ENCODE results near the gene GJB5.

Gene GJB5

GRCh38 chr1:34746785-34747637 lies 7.8 kb upstream of the GJB5 start:
- TF ChIP-seq CTCF (IDR thresholded peaks at IDR 0.05; ENCODE audit: insufficient read depth, low read length, poor library complexity, severe bottlenecking) (no peak), EZH2phosphoT487 (conservative IDR thresholded peaks at IDR 0.05; ENCODE audit: low read length) (no peak)
- no peak overlapping the region for H3K4me3 ChIP-seq (ENCODE audit: insufficient read depth, low read length, poor library complexity, severe bottlenecking)
- H3K27ac ChIP-seq (ENCODE audit: low read depth, low read length), result no peak overlapping the region
- no peaks in the 10 kb centered on the region for H3K36me3 ChIP-seq (ENCODE audit: low read length)
- H3K4me2 ChIP-seq (ENCODE audit: low read depth, low read length, poor library complexity, severe bottlenecking), result no peak overlapping the region
- H3K9me3 ChIP-seq (ENCODE audit: insufficient read depth, low read length), result no peaks in the 10 kb centered on the region
- no peaks in the 10 kb centered on the region for H3K9me2 ChIP-seq (replicated peaks; ENCODE audit: insufficient read depth, low read length)
- no peaks in the 10 kb centered on the region for H4K20me1 ChIP-seq (ENCODE audit: low read depth, low read length)
- H2AFZ ChIP-seq (ENCODE audit: low read depth, low read length, severe bottlenecking), result no peak overlapping the region
- H3K27me3 ChIP-seq (ENCODE audit: low read length), result no peaks in the 10 kb centered on the region
- no peak overlapping the region for H3K9ac ChIP-seq (ENCODE audit: low read length)
- no peaks in the 10 kb centered on the region for H3K79me2 ChIP-seq (ENCODE audit: insufficient read depth, low read length)
- no peaks in the 10 kb centered on the region for H3F3A ChIP-seq (ENCODE audit: insufficient read depth)

- Histone ChIP-seq H3K9me2 (replicated peaks; ENCODE audit: insufficient read depth, low read length) (no peaks in the 10 kb centered on the region), H2AFZ (ENCODE audit: low read depth, low read length, severe bottlenecking) (no peak overlapping the region), H3K27ac (ENCODE audit: low read depth, low read length) (no peak overlapping the region), H4K20me1 (ENCODE audit: low read depth, low read length) (no peaks in the 10 kb centered on the region), H3K4me3 (ENCODE audit: insufficient read depth, low read length, poor library complexity, severe bottlenecking) (no peak overlapping the region), H3K9ac (ENCODE audit: low read length) (no peak overlapping the region), H3K27me3 (ENCODE audit: low read length) (no peaks in the 10 kb centered on the region), H3K79me2 (ENCODE audit: insufficient read depth, low read length) (no peaks in the 10 kb centered on the region), H3K9me3 (ENCODE audit: insufficient read depth, low read length) (no peaks in the 10 kb centered on the region), H3K4me2 (ENCODE audit: low read depth, low read length, poor library complexity, severe bottlenecking) (no peak overlapping the region), H3K36me3 (ENCODE audit: low read length) (no peaks in the 10 kb centered on the region), H3F3A (ENCODE audit: insufficient read depth) (no peaks in the 10 kb centered on the region)
- TF ChIP-seq EZH2phosphoT487 (conservative IDR thresholded peaks at IDR 0.05; ENCODE audit: low read length), result no peak
- no peak for TF ChIP-seq CTCF (IDR thresholded peaks at IDR 0.05; ENCODE audit: insufficient read depth, low read length, poor library complexity, severe bottlenecking)
Measured at GRCh38 chr1:34747638-34747941, 7.3 kb upstream of the GJB5 start.

GRCh38 chr1:34749992-34750391 lies 4.9 kb upstream of the GJB5 start:
- TF ChIP-seq CTCF (IDR thresholded peaks at IDR 0.05; ENCODE audit: insufficient read depth, low read length, poor library complexity, severe bottlenecking), result no peak
- TF ChIP-seq EZH2phosphoT487 (conservative IDR thresholded peaks at IDR 0.05; ENCODE audit: low read length), result no peak
- H4K20me1 ChIP-seq (ENCODE audit: low read depth, low read length), result no peaks in the 10 kb centered on the region
- H3K4me2 ChIP-seq (ENCODE audit: low read depth, low read length, poor library complexity, severe bottlenecking), result no peak overlapping the region
- no peaks in the 10 kb centered on the region for H3K36me3 ChIP-seq (ENCODE audit: low read length)
- H2AFZ ChIP-seq (ENCODE audit: low read depth, low read length, severe bottlenecking), result no peak overlapping the region
- H3K9me3 ChIP-seq (ENCODE audit: insufficient read depth, low read length), result no peaks in the 10 kb centered on the region
- H3K4me3 ChIP-seq (ENCODE audit: insufficient read depth, low read length, poor library complexity, severe bottlenecking), result no peak overlapping the region
- H3K27ac ChIP-seq (ENCODE audit: low read depth, low read length), result no peak overlapping the region
- no peaks in the 10 kb centered on the region for H3F3A ChIP-seq (ENCODE audit: insufficient read depth)
- no peaks in the 10 kb centered on the region for H3K79me2 ChIP-seq (ENCODE audit: insufficient read depth, low read length)
- no peak overlapping the region for H3K9ac ChIP-seq (ENCODE audit: low read length)
- H3K9me2 ChIP-seq (replicated peaks; ENCODE audit: insufficient read depth, low read length), result no peaks in the 10 kb centered on the region
- no peaks in the 10 kb centered on the region for H3K27me3 ChIP-seq (ENCODE audit: low read length)
